Neural cell (in vitro differentiated cells): ENCODE data around the gene CETP.

Experiments
- CTCF ChIP-seq: fragments of 450-650 bp; IDR thresholded peaks from 2 replicates; pipeline ENCODE4 v1.5.1; 2014; ENCODE audit warnings: antibody characterized with exemption, mild to moderate bottlenecking, moderate library complexity; ENCODE audit not compliant: poor library complexity, severe bottlenecking
- EP300 ChIP-seq: fragments of 450-650 bp; conservative IDR thresholded peaks from 2 replicates; pipeline ENCODE4 v1.6.1; 2014; ENCODE audit warnings: antibody characterized with exemption, mild to moderate bottlenecking, moderate library complexity; ENCODE audit not compliant: poor library complexity, severe bottlenecking
- EZH2 ChIP-seq: fragments of 200-600, 300-800 bp; shearing (Covaris generic), sonication (generic); IDR thresholded peaks from 2 replicates; pipeline ENCODE4 v1.6.1; 2014; ENCODE audit warnings: antibody characterized with exemption, low read length, borderline replicate concordance, mild to moderate bottlenecking; ENCODE audit not compliant: insufficient read depth, poor library complexity, severe bottlenecking
- MXI1 ChIP-seq: fragments of 450-650 bp; conservative IDR thresholded peaks from 2 replicates; pipeline ENCODE4 v1.6.1; 2014; ENCODE audit warnings: antibody characterized with exemption, mild to moderate bottlenecking; ENCODE audit not compliant: poor library complexity, severe bottlenecking
- POLR2AphosphoS5 ChIP-seq: IDR thresholded peaks from 2 replicates; pipeline ENCODE4 v1.6.1; 2012
- RAD21 ChIP-seq: fragments of 450-650 bp; conservative IDR thresholded peaks from 2 replicates; pipeline ENCODE4 v1.6.1; 2014; ENCODE audit warnings: antibody characterized with exemption, mild to moderate bottlenecking, moderate library complexity
- REST ChIP-seq: IDR thresholded peaks from 2 replicates; pipeline ENCODE4 v1.6.1; 2012; ENCODE audit warnings: borderline replicate concordance
- SMC3 ChIP-seq: fragments of 450-650 bp; conservative IDR thresholded peaks from 2 replicates; pipeline ENCODE4 v1.6.1; 2014; ENCODE audit warnings: antibody characterized with exemption, mild to moderate bottlenecking, moderate library complexity; ENCODE audit not compliant: poor library complexity
- TAF1 ChIP-seq: IDR thresholded peaks from 2 replicates; pipeline ENCODE4 v1.6.1; 2012; ENCODE audit warnings: low read depth

- TF ChIP-seq POLR2AphosphoS5 (no peak), CTCF (no peak), RAD21 (no peak), TAF1 (no peak), REST (no peak), EZH2 (no peak), EP300 (no peak), SMC3 (no peak), MXI1 (no peak)
Measured at GRCh38 chr16:56941092-56941491, 20.7 kb upstream of the CETP start.
